ENCODE measurements around the gene THOC6. TPM values are rescaled to one million over a fixed set of nuclear protein-coding genes. Genes with fewer than 3 reads are reported as not detected.

Gene THOC6
- total RNA-seq, 2 experiments from 2014 or later = 33.6 to 36.0 TPM

DNA sequence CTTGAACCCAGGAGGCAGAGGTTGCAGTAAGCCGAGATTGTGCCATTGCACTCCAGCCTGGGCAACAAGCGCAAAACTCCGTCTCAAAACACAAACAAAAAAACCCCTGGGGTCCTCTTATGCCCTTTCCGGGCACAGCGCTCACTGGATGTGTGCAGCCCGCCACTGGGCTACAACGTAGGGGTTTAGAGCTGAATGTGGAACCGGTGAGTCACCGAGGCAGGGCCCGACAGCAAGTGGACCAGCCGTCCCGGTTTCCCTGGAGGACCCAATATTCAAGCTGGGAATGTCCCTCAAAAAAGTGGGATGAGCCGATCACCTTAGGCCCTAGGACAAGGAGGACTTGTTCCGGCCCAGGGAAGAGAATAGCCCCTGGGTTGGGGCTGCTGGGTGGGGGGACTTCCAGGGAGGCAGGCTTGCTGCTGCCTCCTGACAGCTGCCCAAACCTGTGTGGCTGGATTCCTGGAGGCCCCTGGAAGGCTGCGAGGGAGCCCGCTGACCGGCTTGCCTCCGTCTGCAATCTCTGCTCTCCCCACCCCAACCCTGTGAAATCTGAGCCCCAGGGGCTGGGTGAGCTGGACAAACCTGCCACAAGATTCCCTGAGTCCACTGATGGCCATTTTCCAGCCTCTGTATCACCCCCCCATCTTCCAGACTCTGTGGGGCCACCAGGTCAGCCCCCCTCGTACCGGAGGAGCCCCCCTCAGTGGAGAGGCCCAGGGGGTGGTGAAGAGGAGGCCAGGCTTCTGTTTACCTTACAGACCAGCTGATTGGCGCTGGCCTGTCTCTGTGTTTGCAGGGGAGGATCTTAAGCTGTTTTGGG lies 14.1 kb upstream of the THOC6 start:
- Histone ChIP-seq H3K79me2 (ENCODE audit: insufficient read depth, low read depth, low read length) (no peaks in the 10 kb centered on the region), H3K9me2 (ENCODE audit: insufficient read depth, low read length) (no peaks in the 10 kb centered on the region), H3K9me3 (ENCODE audit: low read length) (no peaks in the 10 kb centered on the region), H3K36me3 (ENCODE audit: insufficient read depth, low read length) (no peaks in the 10 kb centered on the region), H3K4me2 (ENCODE audit: low read length) (no peak overlapping the region), H3K4me1 (ENCODE audit: insufficient read depth, low read length, poor library complexity, severe bottlenecking) (peaks cover 22% of the 10 kb centered on the region), H2AFZ (ENCODE audit: low read length) (no peak overlapping the region), H4K20me1 (ENCODE audit: insufficient read depth, low read length) (no peaks in the 10 kb centered on the region), H3K27ac (ENCODE audit: low read depth, low read length, poor library complexity, severe bottlenecking) (no peak overlapping the region), H3K4me3 (ENCODE audit: low read depth, low read length, poor library complexity, severe bottlenecking) (no peak overlapping the region)
- CTCF ChIA-PET (ENCODE audit: unreplicated experiment) = no interaction called here
- POLR2A ChIA-PET = interaction anchor here (0.7 kb wide), 1 partner anchor 10 kb away, joined by 3 read pairs; the partner anchor contains the start of gene TNFRSF12A
- DNase-seq (ENCODE audit: low spot score) = no peak
- intact Hi-C loops (cut with micrococcal nuclease; ENCODE audit: unreplicated experiment) = no loop called here
- TF ChIP-seq EZH2phosphoT487 (IDR thresholded peaks at IDR 0.05; ENCODE audit: borderline replicate concordance, low read depth, low read length) = no peak
- TF ChIP-seq, protein P1, sequence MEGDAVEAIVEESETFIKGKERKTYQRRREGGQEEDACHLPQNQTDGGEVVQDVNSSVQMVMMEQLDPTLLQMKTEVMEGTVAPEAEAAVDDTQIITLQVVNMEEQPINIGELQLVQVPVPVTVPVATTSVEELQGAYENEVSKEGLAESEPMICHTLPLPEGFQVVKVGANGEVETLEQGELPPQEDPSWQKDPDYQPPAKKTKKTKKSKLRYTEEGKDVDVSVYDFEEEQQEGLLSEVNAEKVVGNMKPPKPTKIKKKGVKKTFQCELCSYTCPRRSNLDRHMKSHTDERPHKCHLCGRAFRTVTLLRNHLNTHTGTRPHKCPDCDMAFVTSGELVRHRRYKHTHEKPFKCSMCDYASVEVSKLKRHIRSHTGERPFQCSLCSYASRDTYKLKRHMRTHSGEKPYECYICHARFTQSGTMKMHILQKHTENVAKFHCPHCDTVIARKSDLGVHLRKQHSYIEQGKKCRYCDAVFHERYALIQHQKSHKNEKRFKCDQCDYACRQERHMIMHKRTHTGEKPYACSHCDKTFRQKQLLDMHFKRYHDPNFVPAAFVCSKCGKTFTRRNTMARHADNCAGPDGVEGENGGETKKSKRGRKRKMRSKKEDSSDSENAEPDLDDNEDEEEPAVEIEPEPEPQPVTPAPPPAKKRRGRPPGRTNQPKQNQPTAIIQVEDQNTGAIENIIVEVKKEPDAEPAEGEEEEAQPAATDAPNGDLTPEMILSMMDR (conservative IDR thresholded peaks at IDR 0.05; ENCODE audit: low read length) = no peak
- no TSS peak for BruUV-seq (replicated peaks)

DNA sequence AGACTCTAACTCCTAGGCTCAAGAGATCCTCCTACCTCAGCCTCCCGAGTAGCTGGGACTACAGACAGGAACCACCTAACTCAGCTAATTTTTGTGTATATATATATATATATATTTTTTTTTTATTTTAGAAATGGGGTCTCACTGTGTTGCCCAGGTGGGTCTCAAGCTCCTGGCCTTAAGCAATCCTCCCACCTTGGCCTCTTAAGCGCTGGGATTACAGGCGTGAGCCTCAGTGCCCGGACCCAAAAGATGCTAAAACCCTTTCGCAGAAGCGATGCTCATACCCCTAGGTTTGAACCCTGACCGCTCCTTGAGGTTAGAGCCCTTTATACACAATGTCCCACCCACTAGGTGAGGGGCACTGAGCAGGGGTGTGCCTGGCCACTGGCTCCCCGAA lies 13.3 kb upstream of the THOC6 start:
- TF ChIP-seq EZH2phosphoT487 (IDR thresholded peaks at IDR 0.05; ENCODE audit: borderline replicate concordance, low read depth, low read length) = no peak
- TF ChIP-seq, protein P1 (conservative IDR thresholded peaks at IDR 0.05; ENCODE audit: low read length) = no peak
- Histone ChIP-seq H3K79me2 (ENCODE audit: insufficient read depth, low read depth, low read length) (no peaks in the 10 kb centered on the region), H3K9me2 (ENCODE audit: insufficient read depth, low read length) (no peaks in the 10 kb centered on the region), H2AFZ (ENCODE audit: low read length) (no peak overlapping the region), H3K4me1 (ENCODE audit: insufficient read depth, low read length, poor library complexity, severe bottlenecking) (peaks cover 19% of the 10 kb centered on the region), H3K27ac (ENCODE audit: low read depth, low read length, poor library complexity, severe bottlenecking) (no peak overlapping the region), H3K4me3 (ENCODE audit: low read depth, low read length, poor library complexity, severe bottlenecking) (no peak overlapping the region), H4K20me1 (ENCODE audit: insufficient read depth, low read length) (no peaks in the 10 kb centered on the region), H3K9me3 (ENCODE audit: low read length) (no peaks in the 10 kb centered on the region), H3K4me2 (ENCODE audit: low read length) (no peak overlapping the region), H3K36me3 (ENCODE audit: insufficient read depth, low read length) (no peaks in the 10 kb centered on the region)
- intact Hi-C loops (cut with micrococcal nuclease; ENCODE audit: unreplicated experiment) = no loop called here
- DNase-seq (ENCODE audit: low spot score) = no peak
- CTCF ChIA-PET (ENCODE audit: unreplicated experiment) = no interaction called here
- BruUV-seq (replicated peaks) = no TSS peak
- POLR2A ChIA-PET = interaction anchor here (0.7 kb wide), 1 partner anchor 10 kb away, joined by 3 read pairs; the partner anchor contains the start of gene TNFRSF12A

DNA sequence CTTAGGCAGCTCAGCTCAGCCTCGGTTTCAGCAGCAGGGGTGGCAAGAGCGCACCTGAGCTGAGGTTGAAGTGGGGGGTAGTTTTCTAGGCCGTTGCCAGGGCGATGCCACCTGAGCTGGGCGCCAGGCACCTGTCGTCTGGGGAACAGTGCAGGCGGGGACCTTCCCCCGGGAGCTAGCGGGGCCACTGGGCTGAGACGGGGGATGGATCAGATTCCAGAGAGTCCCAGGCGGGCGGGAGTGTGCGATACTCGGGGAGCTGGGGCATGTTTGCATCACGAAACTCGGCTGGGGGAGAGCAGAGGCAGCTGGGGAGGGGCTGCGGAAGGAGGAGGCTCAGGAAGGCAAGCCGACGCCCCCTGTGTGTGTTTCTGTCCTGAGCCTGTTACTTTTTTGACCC lies 11.6 kb upstream of the THOC6 start:
- Histone ChIP-seq H4K20me1 (ENCODE audit: insufficient read depth, low read length) (no peaks in the 10 kb centered on the region), H3K36me3 (ENCODE audit: insufficient read depth, low read length) (no peaks in the 10 kb centered on the region), H3K4me1 (ENCODE audit: insufficient read depth, low read length, poor library complexity, severe bottlenecking) (peaks cover 15% of the 10 kb centered on the region), H3K9me2 (ENCODE audit: insufficient read depth, low read length) (no peaks in the 10 kb centered on the region), H3K4me3 (ENCODE audit: low read depth, low read length, poor library complexity, severe bottlenecking) (no peak overlapping the region), H3K27ac (ENCODE audit: low read depth, low read length, poor library complexity, severe bottlenecking) (no peak overlapping the region), H3K9me3 (ENCODE audit: low read length) (no peaks in the 10 kb centered on the region), H2AFZ (ENCODE audit: low read length) (no peak overlapping the region), H3K4me2 (ENCODE audit: low read length) (no peak overlapping the region), H3K79me2 (ENCODE audit: insufficient read depth, low read depth, low read length) (no peaks in the 10 kb centered on the region)
- no peak for DNase-seq (ENCODE audit: low spot score)
- POLR2A ChIA-PET = no interaction called here
- CTCF ChIA-PET (ENCODE audit: unreplicated experiment) = no interaction called here
- BruUV-seq (replicated peaks) = no TSS peak
- intact Hi-C loops (cut with micrococcal nuclease; ENCODE audit: unreplicated experiment) = no loop called here
- TF ChIP-seq, protein P1 (conservative IDR thresholded peaks at IDR 0.05; ENCODE audit: low read length) = no peak
- no peak for TF ChIP-seq EZH2phosphoT487 (IDR thresholded peaks at IDR 0.05; ENCODE audit: borderline replicate concordance, low read depth, low read length)

All from OCI-LY7 (cell line).